ENCODE data around the gene OSBPL3.
"Not testable (repeated sequence)": the region's sequence is repeated elsewhere in the genome, so short reads cannot be mapped to it uniquely, and the experiment has no call there.

Gene OSBPL3

GRCh38 chr7:24979863-24980533 is at the start of gene OSBPL3:
TSS of gene OSBPL3 (minus strand) at chr7:24980178. CDS start at chr7:24892472, 87,706 bp downstream.
- DNase-seq (ENCODE audit: low spot score) = peak; percentile 79

GRCh38 chr7:25029075-25029474 is 49.1 kb upstream of the OSBPL3 start:
- DNase-seq (ENCODE audit: low spot score) = no peak

GRCh38 chr7:25028370-25029021 is 48.5 kb upstream of the OSBPL3 start:
- DNase-seq (ENCODE audit: low spot score) = no peak

GRCh38 chr7:25026156-25026555 is 46.2 kb upstream of the OSBPL3 start:
- DNase-seq (ENCODE audit: low spot score) = no peak

GRCh38 chr7:25025218-25025671 is 45.3 kb upstream of the OSBPL3 start:
- DNase-seq (ENCODE audit: low spot score) = no peak

GRCh38 chr7:25024066-25024465 is 44.1 kb upstream of the OSBPL3 start:
- DNase-seq (ENCODE audit: low spot score) = no peak

- not testable (repeated sequence) for DNase-seq (ENCODE audit: low spot score)
These were observed 37.7 kb upstream of the OSBPL3 start for GRCh38 chr7:25017671-25018070.

GRCh38 chr7:25014756-25015155 is 34.8 kb upstream of the OSBPL3 start:
- DNase-seq (ENCODE audit: low spot score) = no peak

- DNase-seq (ENCODE audit: low spot score) = not testable (repeated sequence)
These were observed 32.7 kb upstream of the OSBPL3 start for GRCh38 chr7:25012710-25013109.

GRCh38 chr7:25012254-25012653 is 32.3 kb upstream of the OSBPL3 start:
- no peak for DNase-seq (ENCODE audit: low spot score)

GRCh38 chr7:25009257-25009656 is 29.3 kb upstream of the OSBPL3 start:
- no peak for DNase-seq (ENCODE audit: low spot score)

- DNase-seq (ENCODE audit: low spot score) = no peak
These were observed 27.7 kb upstream of the OSBPL3 start for GRCh38 chr7:25007668-25008067.

- no peak for DNase-seq (ENCODE audit: low spot score)
These were observed 26.3 kb upstream of the OSBPL3 start for GRCh38 chr7:25006276-25006675.

- no peak for DNase-seq (ENCODE audit: low spot score)
These were observed 25.7 kb upstream of the OSBPL3 start for GRCh38 chr7:25005658-25006057.

- no peak for DNase-seq (ENCODE audit: low spot score)
These were observed 22.8 kb upstream of the OSBPL3 start for GRCh38 chr7:25002786-25003185.

GRCh38 chr7:24995466-24995865 is 15.5 kb upstream of the OSBPL3 start:
- no peak for DNase-seq (ENCODE audit: low spot score)

- no peak for DNase-seq (ENCODE audit: low spot score)
These were observed 12.3 kb upstream of the OSBPL3 start for GRCh38 chr7:24992314-24992713.

- DNase-seq (ENCODE audit: low spot score) = no peak
These were observed 11.4 kb upstream of the OSBPL3 start for GRCh38 chr7:24991353-24991752.

- DNase-seq (ENCODE audit: low spot score) = no peak
These were observed 7.4 kb upstream of the OSBPL3 start for GRCh38 chr7:24987331-24987842.

GRCh38 chr7:24982917-24983316 is 2.9 kb upstream of the OSBPL3 start:
- no peak for DNase-seq (ENCODE audit: low spot score)

GRCh38 chr7:24981171-24981951 is 1.4 kb upstream of the OSBPL3 start:
- no peak for DNase-seq (ENCODE audit: low spot score)

GRCh38 chr7:24980534-24981170 is 674 bp upstream of the OSBPL3 start:
- DNase-seq (ENCODE audit: low spot score) = no peak
